IMR-90 (cell line): ENCODE measurements around the gene SEMA4A. TPM values are rescaled to one million over a fixed set of nuclear protein-coding genes. Genes with fewer than 3 reads are reported as not detected.

Experiments used
- ATAC-seq: fragments of 200-7000 bp; cut with Tn5 transposase; 2 replicates; pipeline ENCODE4 v1.9.1; 2020; ENCODE audit warnings: low read depth, mild to moderate bottlenecking, moderate library complexity
- BruUV-seq: library from RNA; stranded (reverse); fragments of 400-500 nt; replicated peaks from 2 replicates; lab custom pipeline; 2021; lab: Mats Ljungman, UMichigan
- CTCF ChIA-PET: fragments of 300-600 bp; formaldehyde crosslinking; extraction: SDS; loops from one replicate; lab custom pipeline; 2021; ENCODE audit warnings: antibody characterized with exemption; lab: Yijun Ruan, JAX
- POLR2A ChIA-PET: fragments of 300-600 bp; sonication (Branson Sonifier 250); formaldehyde crosslinking; loops from one replicate; lab custom pipeline; 2022; ENCODE audit warnings: antibody characterized with exemption; ENCODE audit not compliant: unreplicated experiment; lab: Charles Lee
- DNase-seq: peaks from one replicate; pipeline ENCODE4 v3.0.0; 2013
- H2AFZ ChIP-seq: replicated peaks from 2 replicates; pipeline ENCODE3; 2013; ENCODE audit warnings: low read length, mild to moderate bottlenecking; ENCODE audit not compliant: poor library complexity
- H2AK5ac ChIP-seq: 2 replicates; pipeline ENCODE4 v1.6.1; 2013; ENCODE audit warnings: low read depth, low read length, inconsistent platforms
- H2AK9ac ChIP-seq: replicated peaks from 2 replicates; pipeline ENCODE3; 2013; ENCODE audit warnings: mild to moderate bottlenecking, low read depth, low read length, moderate library complexity; ENCODE audit not compliant: poor library complexity
- H2BK120ac ChIP-seq: 2 replicates; pipeline ENCODE4 v1.6.1; 2013; ENCODE audit warnings: low read depth, low read length, inconsistent platforms
- H2BK15ac ChIP-seq: 3 replicates; pipeline ENCODE4 v1.6.1; 2013; ENCODE audit warnings: low read depth, low read length, inconsistent platforms
- H2BK20ac ChIP-seq: 2 replicates; pipeline ENCODE4 v1.6.1; 2013; ENCODE audit warnings: low read depth, mild to moderate bottlenecking, inconsistent platforms, low read length, moderate library complexity
- H2BK5ac ChIP-seq: 2 replicates; pipeline ENCODE4 v1.6.1; 2013; ENCODE audit warnings: mild to moderate bottlenecking, low read depth, low read length, inconsistent platforms; ENCODE audit not compliant: poor library complexity, severe bottlenecking
- H3K14ac ChIP-seq: replicated peaks from 2 replicates; pipeline ENCODE4 v1.6.1; 2013; ENCODE audit warnings: low read depth, low read length, inconsistent platforms
- H3K18ac ChIP-seq: 2 replicates; pipeline ENCODE4 v1.6.1; 2013; ENCODE audit warnings: low read depth, low read length, control low read depth
- H3K23ac ChIP-seq: 2 replicates; pipeline ENCODE4 v1.6.1; 2013; ENCODE audit warnings: low read depth, low read length, inconsistent platforms
- H3K27ac ChIP-seq: 2 replicates; pipeline ENCODE4 v1.5.1; 2013; ENCODE audit warnings: mild to moderate bottlenecking, control low read depth, low read length; ENCODE audit not compliant: insufficient read depth
- H3K27me3 ChIP-seq: 2 replicates; pipeline ENCODE4 v1.6.1; 2013; ENCODE audit warnings: low read length; ENCODE audit not compliant: control insufficient read depth, insufficient read depth
- H3K36me3 ChIP-seq: 2 replicates; pipeline ENCODE4 v1.6.1; 2013; ENCODE audit warnings: low read length, mixed read lengths; ENCODE audit not compliant: control insufficient read depth, insufficient read depth
- H3K4ac ChIP-seq: 2 replicates; pipeline ENCODE4 v1.6.1; 2013; ENCODE audit warnings: low read depth, low read length, inconsistent platforms
- H3K4me1 ChIP-seq: 2 replicates; pipeline ENCODE4 v1.6.1; 2013; ENCODE audit warnings: low read length, mixed read lengths; ENCODE audit not compliant: control insufficient read depth, insufficient read depth
- H3K4me2 ChIP-seq: 2 replicates; pipeline ENCODE4 v1.6.1; 2013; ENCODE audit warnings: low read depth, mild to moderate bottlenecking, control low read depth, low read length, moderate library complexity
- H3K4me3 ChIP-seq: 2 replicates; pipeline ENCODE4 v1.5.1; 2013; ENCODE audit warnings: low read depth, mild to moderate bottlenecking, control low read depth, low read length, moderate library complexity; ENCODE audit not compliant: insufficient read depth
- H3K56ac ChIP-seq: 2 replicates; pipeline ENCODE4 v1.6.1; 2013; ENCODE audit warnings: low read length, inconsistent platforms; ENCODE audit not compliant: insufficient read depth; ENCODE audit errors: extremely low read depth
- H3K79me1 ChIP-seq, 2 experiments: 2 replicates each; pipeline ENCODE4 v1.6.1; 2013; ENCODE audit warnings: low read length in 2 of 2, inconsistent platforms in 1 of 2, low read depth in 1 of 2
- H3K9ac ChIP-seq: 2 replicates; pipeline ENCODE4 v1.6.1; 2013; ENCODE audit warnings: low read depth, low read length, control low read depth
- H3K9me1 ChIP-seq: 2 replicates; pipeline ENCODE4 v1.6.1; 2013; ENCODE audit warnings: low read length, inconsistent platforms; ENCODE audit not compliant: insufficient read depth
- H3K9me3 ChIP-seq: 2 replicates; pipeline ENCODE4 v1.6.1; 2013; ENCODE audit warnings: low read length; ENCODE audit not compliant: control insufficient read depth, insufficient read depth
- H4K20me1 ChIP-seq: 2 replicates; pipeline ENCODE4 v1.6.1; 2013; ENCODE audit warnings: low read length, inconsistent platforms; ENCODE audit not compliant: insufficient read depth
- H4K5ac ChIP-seq: 2 replicates; pipeline ENCODE4 v1.6.1; 2013; ENCODE audit warnings: mild to moderate bottlenecking, low read depth, low read length, control low read depth
- H4K8ac ChIP-seq, 2 experiments: 2 replicates each; pipeline ENCODE4 v1.6.1; 2013; ENCODE audit warnings: low read depth in 2 of 2, low read length in 2 of 2, control low read depth in 1 of 2, inconsistent platforms in 1 of 2
- H4K91ac ChIP-seq: 2 replicates; pipeline ENCODE4 v1.6.1; 2013; ENCODE audit warnings: low read depth, low read length, inconsistent platforms; ENCODE audit not compliant: insufficient read depth
- BHLHE40 ChIP-seq: fragments of 150-350 bp; IDR thresholded peaks from 2 replicates; pipeline ENCODE4 v1.6.1; 2016; ENCODE audit warnings: mild to moderate bottlenecking, low read depth, low read length
- CEBPB ChIP-seq: IDR thresholded peaks from 2 replicates; pipeline ENCODE4 v1.6.1; 2012; ENCODE audit warnings: low read depth, low read length, improper control_type of control experiment
- CHD1 ChIP-seq: IDR thresholded peaks from 2 replicates; pipeline ENCODE4 v1.6.1; 2012; ENCODE audit warnings: low read depth, low read length, improper control_type of control experiment
- CTCF ChIP-seq: conservative IDR thresholded peaks from 2 replicates; pipeline ENCODE4 v1.5.1; 2012; ENCODE audit warnings: mild to moderate bottlenecking, low read depth, low read length, improper control_type of control experiment
- FOS ChIP-seq: fragments of 150-350 bp; IDR thresholded peaks from 2 replicates; pipeline ENCODE4 v1.6.1; 2016; ENCODE audit warnings: low read depth, low read length
- MAFK ChIP-seq: IDR thresholded peaks from 2 replicates; pipeline ENCODE4 v1.6.1; 2012; ENCODE audit warnings: low read depth, low read length, improper control_type of control experiment
- MAZ ChIP-seq: IDR thresholded peaks from 2 replicates; pipeline ENCODE4 v1.6.1; 2012; ENCODE audit warnings: low read depth, mild to moderate bottlenecking, low read length, improper control_type of control experiment, moderate library complexity, borderline replicate concordance
- MXI1 ChIP-seq: IDR thresholded peaks from 2 replicates; pipeline ENCODE4 v1.6.1; 2012; ENCODE audit warnings: low read depth, mild to moderate bottlenecking, low read length, moderate library complexity, borderline replicate concordance
- NFE2L2 ChIP-seq: fragments of 150-350 bp; IDR thresholded peaks from 2 replicates; pipeline ENCODE4 v1.6.1; 2016; ENCODE audit warnings: low read depth, mild to moderate bottlenecking, low read length
- POLR2A ChIP-seq: IDR thresholded peaks from 2 replicates; pipeline ENCODE4 v1.6.1; 2012; ENCODE audit warnings: mild to moderate bottlenecking, low read depth, low read length
- SMC3 ChIP-seq: fragments of 150-350 bp; IDR thresholded peaks from 2 replicates; pipeline ENCODE4 v1.6.1; 2016; ENCODE audit warnings: low read depth, mild to moderate bottlenecking, antibody characterized with exemption, low read length, moderate library complexity
- USF2 ChIP-seq: fragments of 150-350 bp; IDR thresholded peaks from 2 replicates; pipeline ENCODE4 v1.6.1; 2017; ENCODE audit warnings: mild to moderate bottlenecking, antibody characterized with exemption, low read length, low read depth
- WGBS, 2 experiments: methylation state at CpG; one replicate each; pipeline versions ENCODE4 v1.1.5 to v1.1.7; 2013; ENCODE audit warnings: missing lambda C conversion rate in 2 of 2; ENCODE audit not compliant: insufficient read length in 1 of 2; ENCODE audit errors: extremely low coverage in 2 of 2; 5-methylcytosine and 5-hydroxymethylcytosine counted together
- dilution Hi-C: fragments of 300-500 bp; cut with HindIII; formaldehyde crosslinking; loops from one replicate; pipeline ENCODE4 v1.14.3; 2018; ENCODE audit warnings: low sequenced_read_pairs; ENCODE audit not compliant: unreplicated experiment
- in situ Hi-C: fragments of 300-500 bp; cut with MboI; formaldehyde crosslinking; loops from 3 replicates; pipeline ENCODE4 v1.14.3; 2019; ENCODE audit warnings: low sequenced_read_pairs, inconsistent platforms, mixed read lengths
- intact Hi-C: fragments of 100-400 bp; cut with micrococcal nuclease; formaldehyde crosslinking; loops from 2 replicates; pipeline ENCODE4 v1.10.0; 2022
- polyA plus RNA-seq, 3 experiments: library from polyadenylated mRNA; depleted of rRNA; stranded (reverse); fragments of >200 nt; gene quantifications; 2 replicates each; pipeline ENCODE4 v1.2.3, GENCODE V29; 2012; ENCODE audit warnings: low replicate concordance in 1 of 3
- total RNA-seq: library from RNA; depleted of rRNA; stranded (reverse); fragments of >200 nt; gene quantifications from 2 replicates; pipeline ENCODE4 v1.2.3, GENCODE V29; 2012

Gene SEMA4A
- total and polyA plus RNA-seq, 2 of the 4 experiments (the other 2 are of a cell fraction), result 0.18 to 0.86 TPM

- no peak for TF ChIP-seq CHD1
Observed at GRCh38 chr1:156212130-156212529, 58.7 kb downstream of the SEMA4A start (continued).

- Histone ChIP-seq H3K9me1 (0 out of 2 replicates have a peak, but pooled peaks cover 5% of the 10 kb centered on the region), H2BK5ac (peak within 1 kb of the TSS; percentile 96), H2AFZ (peak within 1 kb of the TSS; percentile 99), H3K18ac (peak within 1 kb of the TSS; percentile 90), H3K9me3 (no peaks in the 10 kb centered on the region), H3K9ac (peak within 1 kb of the TSS; percentile 94), H4K20me1 (no peaks in the 10 kb centered on the region), H3K4me1 (0 out of 2 replicates have a peak, but pooled peaks cover 2% of the 10 kb centered on the region), H3K23ac (peak within 1 kb of the TSS; percentile 88), H3K14ac (peak within 1 kb of the TSS; percentile 91), H3K27me3 (no peaks in the 10 kb centered on the region), H2BK120ac (peak within 1 kb of the TSS; percentile 88), H4K91ac (peak within 1 kb of the TSS; percentile 94), H3K27ac (peak within 1 kb of the TSS; percentile 93), H2BK20ac (peak within 1 kb of the TSS; percentile 42; the same call in 1 of the 2 replicates), H4K8ac (peak within 1 kb of the TSS; percentile 34 to 98), H3K79me1 (peaks cover 12 to 37% of the 10 kb centered on the region in 2 experiments), H2BK15ac (peak within 1 kb of the TSS; percentile 55; the same call in 1 of the 3 replicates), H2AK9ac (peak within 1 kb of the TSS; percentile 84), H3K4ac (peak within 1 kb of the TSS; percentile 96), H3K56ac (peak within 1 kb of the TSS; percentile 95), H3K4me3 (peak within 1 kb of the TSS; percentile 74), H3K36me3 (peaks cover 14% of the 10 kb centered on the region), H2AK5ac (peak within 1 kb of the TSS; percentile 32; the same call in 1 of the 2 replicates), H3K4me2 (peak within 1 kb of the TSS; percentile 86), H4K5ac (peak within 1 kb of the TSS; percentile 97)
- ATAC-seq, result peak; percentile 99
- DNase-seq, result peak; percentile 94
- intact Hi-C loops, result no loop called here
- ChIA-PET POLR2A (interaction anchor here (0.7 to 1.9 kb wide), 7 partner anchors 8 to 91 kb away, joined by 3 to 16 read pairs (median 3); partner anchors contain the start of genes SLC25A44 and SMG5), CTCF (interaction anchor here (1.0 to 1.6 kb wide), 5 partner anchors 12 to 116 kb away, joined by 3 to 11 read pairs (median 4); no protein-coding TSS in a partner anchor)
- 1% methylated on average over 32 of the region's 61 CpGs; no CpG with 5 or more reads in 1 of the 2 experiments for WGBS, 2 experiments
- in situ Hi-C loops, result loop anchor here (5.0 kb wide), 1 partner anchor 51 kb away; no protein-coding TSS in a partner anchor
- dilution Hi-C loops, result no loop called here
- BruUV-seq, result TSS peak; percentile 17
- 0 out of 2 replicates have a peak, but pooled peaks have one; percentile 2 for TF ChIP-seq BHLHE40
- 0 out of 2 replicates have a peak, but pooled peaks have one; percentile 5 for TF ChIP-seq USF2
- no peak for TF ChIP-seq NFE2L2
- TF ChIP-seq CTCF, result no peak
- TF ChIP-seq MAZ, result peak; percentile 14; the same call in 1 of the 2 replicates
- TF ChIP-seq CHD1, result no peak
- no peak for TF ChIP-seq SMC3
- peak; percentile 59; the same call in 1 of the 2 replicates for TF ChIP-seq FOS
- TF ChIP-seq MXI1, result peak; percentile 30; the same call in 1 of the 2 replicates
- no peak for TF ChIP-seq CEBPB
- TF ChIP-seq MAFK, result no peak
- TF ChIP-seq POLR2A, result peak; percentile 89
Observed at GRCh38 chr1:156212833-156213643, 59.7 kb downstream of the SEMA4A start, which contains the start of gene PMF1. Gene PMF1, plus strand, starts transcription at chr1:156213007. Its CDS starts 9 bp downstream, at chr1:156213016.
